Measurements from ENCODE around the gene TUBB1. TPM values are rescaled to one million over a fixed set of nuclear protein-coding genes. Genes with fewer than 3 reads are reported as not detected.

Gene TUBB1
- total RNA-seq, 1 donor from 2014 or later, result not detected

DNA sequence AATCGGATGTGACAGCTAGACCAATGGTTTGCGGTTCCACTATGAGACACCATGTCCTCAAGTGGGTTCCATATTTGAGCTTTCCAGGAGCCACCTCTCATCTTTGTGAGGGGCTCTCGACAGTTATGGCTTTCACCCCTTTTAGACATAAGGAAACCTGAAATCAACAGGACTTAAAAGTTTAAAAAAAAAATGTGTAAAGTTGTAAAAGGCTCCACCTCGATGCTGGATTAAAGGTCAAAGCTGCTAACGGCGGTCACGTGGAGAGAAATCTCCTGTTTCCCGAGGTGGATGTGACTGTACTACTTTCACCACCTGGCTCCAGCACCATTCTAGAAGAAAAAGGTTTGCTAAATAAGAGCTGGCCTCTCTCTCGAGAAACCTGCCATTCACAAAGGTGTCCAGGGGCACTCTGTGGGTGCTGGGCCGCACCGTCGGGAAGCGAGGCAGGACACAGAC lies 12.4 kb downstream of the TUBB1 start:
- peaks cover 38% of the 10 kb centered on the region for H3K36me3 Mint-ChIP-seq (ENCODE audit: low read depth, unreplicated experiment)

DNA sequence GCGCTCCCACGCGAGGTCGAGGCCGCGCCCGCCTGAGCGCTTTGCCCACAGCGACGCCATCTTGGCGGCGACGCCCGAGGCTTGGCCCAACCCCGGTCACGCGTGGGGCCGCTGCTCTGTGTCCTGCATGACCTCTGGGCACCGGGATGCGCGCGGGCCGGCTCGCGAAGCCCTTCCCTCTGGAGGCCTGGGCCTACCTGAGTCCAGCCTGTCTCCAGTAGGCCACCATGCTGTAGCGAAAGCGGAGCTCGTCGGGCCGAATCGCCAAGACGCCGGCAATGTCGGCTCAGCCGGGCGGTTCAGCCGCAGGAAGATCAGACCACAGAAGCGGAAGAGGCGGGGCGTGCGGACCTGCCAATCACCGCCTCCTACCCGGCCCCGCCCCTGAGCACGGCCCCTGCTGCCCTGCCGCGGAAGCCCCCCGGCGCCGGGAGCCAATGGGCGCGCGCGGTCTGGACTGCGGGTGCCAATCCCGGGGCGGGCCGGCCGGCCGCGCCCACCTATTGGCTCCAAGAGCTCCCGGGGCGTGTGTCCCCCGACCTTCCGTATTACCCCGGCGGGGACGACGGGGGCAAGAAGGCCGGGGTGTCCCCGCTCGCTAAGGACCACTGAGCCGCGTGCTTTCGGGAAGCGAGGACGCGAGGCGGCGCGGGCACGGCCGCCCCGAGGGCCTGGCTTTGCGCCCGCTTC lies 12.9 kb downstream of the TUBB1 start, which contains the start of gene ATP5F1E:
Gene ATP5F1E, minus strand, starts transcription at position 313 of the 690 bp plus-strand sequence. Its CDS starts 84 bp downstream, at position 229.
- H3K9me3 Mint-ChIP-seq (ENCODE audit: unreplicated experiment), result no peaks in the 10 kb centered on the region
- peaks cover 2% of the 10 kb centered on the region for H3K27me3 Mint-ChIP-seq (ENCODE audit: unreplicated experiment)
- H3K36me3 Mint-ChIP-seq (ENCODE audit: low read depth, unreplicated experiment), result peaks cover 38% of the 10 kb centered on the region
- TF ChIP-seq, protein P1, sequence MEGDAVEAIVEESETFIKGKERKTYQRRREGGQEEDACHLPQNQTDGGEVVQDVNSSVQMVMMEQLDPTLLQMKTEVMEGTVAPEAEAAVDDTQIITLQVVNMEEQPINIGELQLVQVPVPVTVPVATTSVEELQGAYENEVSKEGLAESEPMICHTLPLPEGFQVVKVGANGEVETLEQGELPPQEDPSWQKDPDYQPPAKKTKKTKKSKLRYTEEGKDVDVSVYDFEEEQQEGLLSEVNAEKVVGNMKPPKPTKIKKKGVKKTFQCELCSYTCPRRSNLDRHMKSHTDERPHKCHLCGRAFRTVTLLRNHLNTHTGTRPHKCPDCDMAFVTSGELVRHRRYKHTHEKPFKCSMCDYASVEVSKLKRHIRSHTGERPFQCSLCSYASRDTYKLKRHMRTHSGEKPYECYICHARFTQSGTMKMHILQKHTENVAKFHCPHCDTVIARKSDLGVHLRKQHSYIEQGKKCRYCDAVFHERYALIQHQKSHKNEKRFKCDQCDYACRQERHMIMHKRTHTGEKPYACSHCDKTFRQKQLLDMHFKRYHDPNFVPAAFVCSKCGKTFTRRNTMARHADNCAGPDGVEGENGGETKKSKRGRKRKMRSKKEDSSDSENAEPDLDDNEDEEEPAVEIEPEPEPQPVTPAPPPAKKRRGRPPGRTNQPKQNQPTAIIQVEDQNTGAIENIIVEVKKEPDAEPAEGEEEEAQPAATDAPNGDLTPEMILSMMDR (IDR thresholded peaks at IDR 0.05; ENCODE audit: unreplicated experiment), result no peak
- H3K4me3 Mint-ChIP-seq (ENCODE audit: unreplicated experiment), result peak within 1 kb of the TSS; percentile 97
- peaks cover 34% of the 10 kb centered on the region for H3K4me1 Mint-ChIP-seq (ENCODE audit: unreplicated experiment)
- H3K27ac Mint-ChIP-seq (ENCODE audit: unreplicated experiment), result peak within 1 kb of the TSS; percentile 98
- peak; percentile 98 for DNase-seq (ENCODE audit: low spot score)

More for the DNA sequence above, 12.4 kb downstream of the TUBB1 start:
- no peak for DNase-seq (ENCODE audit: low spot score)
- Mint-ChIP-seq H3K9me3 (ENCODE audit: unreplicated experiment) (no peaks in the 10 kb centered on the region), H3K4me1 (ENCODE audit: unreplicated experiment) (peaks cover 39% of the 10 kb centered on the region), H3K27ac (ENCODE audit: unreplicated experiment) (peak overlapping the region; percentile 48), H3K27me3 (ENCODE audit: unreplicated experiment) (peaks cover 2% of the 10 kb centered on the region), H3K4me3 (ENCODE audit: unreplicated experiment) (peak overlapping the region; percentile 96)
- TF ChIP-seq, protein P1 (IDR thresholded peaks at IDR 0.05; ENCODE audit: unreplicated experiment), result no peak

DNA sequence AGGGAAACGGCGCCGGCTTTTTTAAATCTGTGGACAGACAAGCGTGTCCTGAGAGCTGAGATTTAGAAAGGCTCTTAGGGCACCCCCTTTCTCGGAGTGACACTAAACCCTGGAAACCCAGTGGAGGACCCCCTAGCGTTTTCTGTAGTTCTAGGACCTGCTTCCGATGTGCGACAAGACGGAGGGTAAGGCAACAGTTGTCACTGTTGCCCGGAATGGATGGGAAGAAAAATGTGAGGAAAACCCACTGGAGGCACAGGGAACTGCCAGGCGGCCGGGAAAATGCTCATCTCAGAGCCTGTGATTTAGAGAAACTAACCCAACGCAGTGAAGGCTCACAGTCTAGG lies 13.5 kb downstream of the TUBB1 start:
- H3K36me3 Mint-ChIP-seq (ENCODE audit: low read depth, unreplicated experiment), result peaks cover 36% of the 10 kb centered on the region

DNA sequence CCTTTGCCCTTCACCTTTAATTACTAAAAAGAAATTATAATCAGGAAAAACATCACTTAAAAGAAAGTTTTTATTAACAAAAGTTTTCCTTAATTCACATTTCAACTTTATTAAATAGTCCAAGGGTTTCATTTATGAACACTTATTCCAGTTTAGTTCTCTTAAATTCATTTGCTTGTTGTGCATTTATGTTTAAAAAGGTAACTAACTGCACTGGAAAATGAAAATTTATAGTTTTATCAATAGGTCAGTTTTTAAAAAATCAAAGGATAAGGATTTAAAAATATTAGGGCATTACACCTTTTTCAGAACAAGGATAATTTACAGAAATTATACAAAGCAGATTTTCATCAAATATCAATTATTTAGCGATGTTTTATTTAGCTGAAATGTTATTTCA lies 13.9 kb downstream of the TUBB1 start:
- TF ChIP-seq, protein P1 (IDR thresholded peaks at IDR 0.05; ENCODE audit: unreplicated experiment), result no peak
- Mint-ChIP-seq H3K9me3 (ENCODE audit: unreplicated experiment) (no peaks in the 10 kb centered on the region), H3K27ac (ENCODE audit: unreplicated experiment) (peak overlapping the region; percentile 98), H3K4me3 (ENCODE audit: unreplicated experiment) (peak overlapping the region; percentile 97), H3K36me3 (ENCODE audit: low read depth, unreplicated experiment) (peaks cover 37% of the 10 kb centered on the region), H3K27me3 (ENCODE audit: unreplicated experiment) (peaks cover 2% of the 10 kb centered on the region), H3K4me1 (ENCODE audit: unreplicated experiment) (peaks cover 28% of the 10 kb centered on the region)
- no peak for DNase-seq (ENCODE audit: low spot score)

More for the DNA sequence above, 13.5 kb downstream of the TUBB1 start:
- peak; percentile 41 for DNase-seq (ENCODE audit: low spot score)
- TF ChIP-seq, protein P1 (IDR thresholded peaks at IDR 0.05; ENCODE audit: unreplicated experiment), result no peak
- peak overlapping the region; percentile 97 for H3K4me3 Mint-ChIP-seq (ENCODE audit: unreplicated experiment)
- peaks cover 30% of the 10 kb centered on the region for H3K4me1 Mint-ChIP-seq (ENCODE audit: unreplicated experiment)
- no peaks in the 10 kb centered on the region for H3K9me3 Mint-ChIP-seq (ENCODE audit: unreplicated experiment)
- H3K27ac Mint-ChIP-seq (ENCODE audit: unreplicated experiment), result peak overlapping the region; percentile 98
- H3K27me3 Mint-ChIP-seq (ENCODE audit: unreplicated experiment), result peaks cover 2% of the 10 kb centered on the region

DNA sequence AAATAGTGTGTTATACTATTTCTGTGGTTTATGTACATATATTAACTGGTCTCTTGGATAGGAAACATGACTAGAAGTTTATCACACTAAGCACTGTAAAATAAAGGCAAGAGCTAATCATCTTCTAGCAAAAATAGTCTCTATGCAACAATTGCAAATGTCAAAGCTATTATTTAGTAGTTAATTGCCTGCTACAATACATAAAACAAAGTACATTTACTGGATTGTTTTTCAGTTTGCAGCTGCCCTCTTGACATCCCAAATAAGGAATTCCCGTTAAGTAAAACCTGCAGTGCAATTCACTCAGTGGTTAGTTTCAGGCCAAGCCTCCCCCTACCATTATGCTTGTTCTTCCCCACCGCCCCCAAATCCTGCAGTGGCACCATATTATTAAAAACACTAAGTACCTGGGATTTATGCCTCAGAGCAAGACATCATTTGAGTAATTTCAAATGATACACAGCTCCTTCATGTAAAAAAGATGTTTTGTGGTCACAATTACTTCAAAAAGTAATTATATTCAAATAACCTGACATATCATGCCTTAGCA lies 14.5 kb downstream of the TUBB1 start:
- Mint-ChIP-seq H3K27me3 (ENCODE audit: unreplicated experiment) (peaks cover 2% of the 10 kb centered on the region), H3K27ac (ENCODE audit: unreplicated experiment) (no peak overlapping the region), H3K36me3 (ENCODE audit: low read depth, unreplicated experiment) (peaks cover 34% of the 10 kb centered on the region), H3K4me1 (ENCODE audit: unreplicated experiment) (peaks cover 25% of the 10 kb centered on the region), H3K9me3 (ENCODE audit: unreplicated experiment) (no peaks in the 10 kb centered on the region), H3K4me3 (ENCODE audit: unreplicated experiment) (peak overlapping the region; percentile 69)
- TF ChIP-seq, protein P1 (IDR thresholded peaks at IDR 0.05; ENCODE audit: unreplicated experiment), result no peak
- no peak for DNase-seq (ENCODE audit: low spot score)

Measured in endothelial cell (in vitro differentiated cells).